Progenitor cell of endocrine pancreas (in vitro differentiated cells): Measurements from ENCODE around the gene CCDC85A. TPM values are rescaled to one million over a fixed set of nuclear protein-coding genes. Genes with fewer than 3 reads are reported as not detected.

ENCODE experiments used
- DNase-seq: peaks from one replicate; pipeline ENCODE4 v3.0.0; 2021; ENCODE audit warnings: low spot score; ENCODE audit not compliant: unreplicated experiment
- H3K27ac Mint-ChIP-seq: 2 replicates; pipeline ENCODE4 v1.8.0; 2021; ENCODE audit warnings: mild to moderate bottlenecking, moderate library complexity, mixed read lengths
- H3K27me3 Mint-ChIP-seq: 2 replicates; pipeline ENCODE4 v1.8.0; 2021; ENCODE audit warnings: mixed read lengths
- H3K36me3 Mint-ChIP-seq: 2 replicates; pipeline ENCODE4 v1.8.0; 2022; ENCODE audit warnings: mixed read lengths; ENCODE audit not compliant: insufficient read depth
- H3K4me1 Mint-ChIP-seq: 2 replicates; pipeline ENCODE4 v1.8.0; 2021; ENCODE audit warnings: low read depth, mixed read lengths
- H3K4me3 Mint-ChIP-seq: 2 replicates; pipeline ENCODE4 v1.8.0; 2021; ENCODE audit warnings: low read depth, mild to moderate bottlenecking, moderate library complexity, mixed read lengths
- H3K9me3 Mint-ChIP-seq: 2 replicates; pipeline ENCODE4 v1.8.0; 2021; ENCODE audit warnings: low read depth, mixed read lengths
- CTCF ChIP-seq: fragments of 200-600 bp; sonication (generic); IDR thresholded peaks from one replicate; pipeline ENCODE4 v1.5.0; 2021; ENCODE audit warnings: antibody characterized with exemption, mild to moderate bottlenecking; ENCODE audit not compliant: unreplicated experiment
- total RNA-seq: library from RNA; stranded (reverse); gene quantifications from 2 replicates; pipeline ENCODE4 v1.2.1, GENCODE V29; 2021

CCDC85A gene
- total RNA-seq, 1 donor from 2014 or later = 1.1 TPM

GRCh38 chr2:56184500-56185011, 766 bp downstream of the CCDC85A start:
- H3K4me3 Mint-ChIP-seq = peak overlapping the region; percentile 82
- no peak overlapping the region for H3K27ac Mint-ChIP-seq
- TF ChIP-seq CTCF = no peak
- no peaks in the 10 kb centered on the region for H3K36me3 Mint-ChIP-seq
- no peaks in the 10 kb centered on the region for H3K9me3 Mint-ChIP-seq
- H3K27me3 Mint-ChIP-seq = peaks cover 71% of the 10 kb centered on the region
- peaks cover 15% of the 10 kb centered on the region for H3K4me1 Mint-ChIP-seq
- peak; percentile 39 for DNase-seq

DNA sequence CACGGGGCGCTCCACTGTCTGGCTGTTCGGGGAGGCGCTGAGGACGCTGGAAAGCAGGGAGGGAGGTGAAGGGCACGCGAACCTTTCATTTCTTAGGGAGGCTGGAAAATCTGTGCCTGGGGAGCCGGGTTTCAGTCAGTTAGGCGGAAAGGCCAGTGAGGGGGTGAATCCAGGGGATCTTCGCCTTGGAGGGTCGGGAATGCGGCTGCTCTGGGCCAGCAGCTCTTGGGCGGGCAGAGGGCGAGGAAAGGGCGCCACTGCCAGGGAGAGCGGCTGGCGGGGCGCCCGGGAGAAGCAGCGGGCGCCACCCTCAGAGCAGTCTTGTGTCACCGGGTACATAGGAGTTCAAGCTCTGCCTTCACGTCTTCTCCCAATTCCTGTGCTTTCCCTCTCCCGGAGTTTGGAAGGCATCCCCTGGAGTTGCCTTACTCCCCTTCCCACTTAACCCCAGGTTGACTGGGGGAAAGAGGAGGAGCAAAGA, 1.4 kb downstream of the CCDC85A start:
- H3K4me1 Mint-ChIP-seq = peaks cover 15% of the 10 kb centered on the region
- H3K27ac Mint-ChIP-seq = peak overlapping the region; percentile 62
- no peak for DNase-seq
- H3K9me3 Mint-ChIP-seq = no peaks in the 10 kb centered on the region
- no peaks in the 10 kb centered on the region for H3K36me3 Mint-ChIP-seq
- peak overlapping the region; percentile 82 for H3K4me3 Mint-ChIP-seq
- peaks cover 69% of the 10 kb centered on the region for H3K27me3 Mint-ChIP-seq
- TF ChIP-seq CTCF = no peak

- Mint-ChIP-seq H3K27ac (no peak overlapping the region), H3K9me3 (no peaks in the 10 kb centered on the region), H3K4me3 (peak overlapping the region; percentile 82), H3K4me1 (peaks cover 15% of the 10 kb centered on the region), H3K36me3 (no peaks in the 10 kb centered on the region), H3K27me3 (peaks cover 71% of the 10 kb centered on the region)
- no peak for DNase-seq
- peak; percentile 39 for TF ChIP-seq CTCF
Observed at GRCh38 chr2:56185582-56186046, 1.8 kb downstream of the CCDC85A start.

DNA sequence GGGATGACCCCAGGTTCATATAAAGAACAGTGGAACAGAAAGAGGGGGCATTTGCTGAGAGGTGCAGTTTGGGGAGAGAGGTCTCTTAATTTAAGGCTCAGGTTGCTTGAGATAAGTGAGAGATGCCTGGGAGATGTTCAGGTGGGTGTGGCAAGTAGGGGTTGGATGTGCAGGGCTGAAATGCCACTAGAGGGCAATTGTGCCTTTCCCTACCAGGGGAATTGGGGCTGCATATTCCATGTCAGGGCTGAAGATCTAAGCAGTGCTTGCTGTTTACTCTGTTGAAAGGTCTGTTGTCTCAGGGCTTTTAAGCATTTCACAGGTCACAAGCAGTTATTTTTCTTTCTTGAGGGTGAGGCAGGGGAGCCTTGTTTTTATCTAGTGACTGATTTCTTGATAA, 7.8 kb downstream of the CCDC85A start:
- Mint-ChIP-seq H3K27ac (no peak overlapping the region), H3K4me3 (no peak overlapping the region), H3K27me3 (peaks cover 52% of the 10 kb centered on the region), H3K4me1 (peaks cover 10% of the 10 kb centered on the region), H3K36me3 (no peaks in the 10 kb centered on the region), H3K9me3 (no peaks in the 10 kb centered on the region)
- DNase-seq = no peak
- TF ChIP-seq CTCF = peak; percentile 59

DNA sequence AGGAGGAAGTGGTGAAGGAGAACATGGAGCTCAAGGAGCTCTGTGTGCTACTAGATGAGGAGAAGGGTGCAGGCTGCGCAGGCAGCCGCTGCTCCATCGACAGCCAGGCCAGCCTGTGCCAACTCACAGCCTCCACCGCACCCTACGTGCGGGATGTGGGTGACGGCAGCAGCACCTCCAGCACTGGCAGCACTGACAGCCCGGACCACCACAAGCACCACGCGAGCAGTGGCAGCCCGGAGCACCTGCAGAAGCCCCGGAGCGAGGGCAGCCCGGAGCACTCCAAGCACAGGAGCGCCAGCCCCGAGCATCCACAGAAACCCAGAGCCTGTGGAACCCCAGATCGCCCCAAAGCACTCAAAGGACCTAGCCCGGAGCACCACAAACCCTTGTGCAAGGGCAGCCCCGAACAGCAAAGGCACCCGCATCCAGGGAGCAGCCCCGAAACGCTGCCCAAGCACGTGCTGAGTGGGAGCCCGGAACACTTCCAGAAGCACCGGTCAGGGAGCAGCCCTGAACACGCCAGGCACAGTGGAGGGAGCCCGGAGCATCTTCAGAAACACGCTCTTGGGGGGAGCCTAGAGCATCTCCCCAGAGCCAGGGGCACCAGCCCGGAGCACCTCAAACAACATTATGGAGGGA, 9.0 kb downstream of the CCDC85A start:
- H3K27me3 Mint-ChIP-seq = peaks cover 40% of the 10 kb centered on the region
- DNase-seq = no peak
- H3K4me1 Mint-ChIP-seq = peaks cover 10% of the 10 kb centered on the region
- TF ChIP-seq CTCF = no peak
- H3K36me3 Mint-ChIP-seq = no peaks in the 10 kb centered on the region
- no peak overlapping the region for H3K4me3 Mint-ChIP-seq
- no peak overlapping the region for H3K27ac Mint-ChIP-seq
- H3K9me3 Mint-ChIP-seq = no peaks in the 10 kb centered on the region
